ENCODE results near the gene OTOP3. TPM values are rescaled to one million over a fixed set of nuclear protein-coding genes. Genes with fewer than 3 reads are reported as not detected.

OTOP3 gene
- total RNA-seq, 4 donors from 2014 or later = 7.1 to 33.9 (median 24.0) TPM

GRCh38 chr17:74945543-74945942 lies 9.8 kb downstream of the OTOP3 start:
- DNase-seq = no peak
- Histone ChIP-seq H3K27me3 (peaks cover 0 to 43% (median 0%) of the 10 kb centered on the region in 4 donors), H3K36me3 (peaks cover 0 to 11% (median 0%) of the 10 kb centered on the region in 3 donors), H3K4me3 (no peak overlapping the region), H3K27ac (no peak overlapping the region), H3K9me3 (no peaks in the 10 kb centered on the region), H3K4me1 (peaks cover 6 to 41% (median 7%) of the 10 kb centered on the region in 3 donors)
- 39 to 79% methylated on average over 5 to 6 of the region's 6 CpGs for WGBS, 2 donors
- TF ChIP-seq CTCF (IDR thresholded peaks at IDR 0.05) (no peak), POLR2A (IDR thresholded peaks at IDR 0.05) (no peak)
- intact Hi-C loops (cut with DNase I) = no loop called here

GRCh38 chr17:74946641-74947040 lies 10.9 kb downstream of the OTOP3 start:
- no peak for DNase-seq
- H3K4me3 ChIP-seq = no peak overlapping the region

GRCh38 chr17:74947041-74947754 lies 11.5 kb downstream of the OTOP3 start:
- Histone ChIP-seq H3K27me3 (peaks cover 0 to 46% (median 0%) of the 10 kb centered on the region in 4 donors), H3K27ac (no peak overlapping the region), H3K36me3 (peaks cover 0 to 6% (median 0%) of the 10 kb centered on the region in 3 donors), H3K4me1 (peaks cover 14 to 53% (median 15%) of the 10 kb centered on the region in 3 donors), H3K9me3 (no peaks in the 10 kb centered on the region), H3K4me3 (no peak overlapping the region)
- TF ChIP-seq CTCF (IDR thresholded peaks at IDR 0.05) (no peak), POLR2A (IDR thresholded peaks at IDR 0.05) (no peak)
- intact Hi-C loops (cut with DNase I) = no loop called here
- DNase-seq = no peak
- WGBS, 2 donors = 94 to 100% methylated on average over 1 to 8 of the region's 17 CpGs

More at GRCh38 chr17:74946641-74947040, 10.9 kb downstream of the OTOP3 start:
- Histone ChIP-seq H3K9me3 (no peaks in the 10 kb centered on the region), H3K27ac (no peak overlapping the region), H3K27me3 (peaks cover 0 to 46% (median 0%) of the 10 kb centered on the region in 4 donors), H3K36me3 (peaks cover 0 to 8% (median 0%) of the 10 kb centered on the region in 3 donors), H3K4me1 (peaks cover 14 to 52% (median 15%) of the 10 kb centered on the region in 3 donors)
- intact Hi-C loops (cut with DNase I) = no loop called here
- WGBS, 2 donors = 84 to 89% methylated on average over 9 to 12 of the region's 14 CpGs
- TF ChIP-seq CTCF (IDR thresholded peaks at IDR 0.05) = no peak
- no peak for TF ChIP-seq POLR2A (IDR thresholded peaks at IDR 0.05)

GRCh38 chr17:74949455-74950115 lies 13.9 kb downstream of the OTOP3 start:
- Histone ChIP-seq H3K27ac (peak overlapping the region in 3 of 4 donors; percentile 2 to 71 (median 55)), H3K27me3 (peaks cover 0 to 38% (median 0%) of the 10 kb centered on the region in 4 donors), H3K4me1 (peaks cover 10 to 38% (median 14%) of the 10 kb centered on the region in 3 donors), H3K36me3 (peaks cover 0 to 6% (median 0%) of the 10 kb centered on the region in 3 donors), H3K4me3 (no peak overlapping the region), H3K9me3 (no peaks in the 10 kb centered on the region)
- TF ChIP-seq CTCF (IDR thresholded peaks at IDR 0.05) (no peak), POLR2A (IDR thresholded peaks at IDR 0.05) (no peak)
- intact Hi-C loops (cut with DNase I) = loop anchor here (10.0 kb wide), 1 partner anchor 155 kb away; no protein-coding TSS in a partner anchor
- WGBS, 2 donors = 49 to 53% methylated on average over 2 to 3 of the region's 12 CpGs
- no peak for DNase-seq

- H3K27me3 ChIP-seq = peaks cover 0 to 38% (median 0%) of the 10 kb centered on the region in 4 donors
- no peak for TF ChIP-seq POLR2A (IDR thresholded peaks at IDR 0.05)
- no peak for TF ChIP-seq CTCF (IDR thresholded peaks at IDR 0.05)
- no peak overlapping the region for H3K4me3 ChIP-seq
- no peak for DNase-seq
- WGBS, 2 donors = 40% methylated on average over 1 of the region's 8 CpGs; no CpG with 5 or more reads in 1 of the 2 donors
- H3K27ac ChIP-seq = peak overlapping the region; percentile 2 to 71 (median 45)
- H3K4me1 ChIP-seq = peaks cover 10 to 34% (median 14%) of the 10 kb centered on the region in 3 donors
- peaks cover 0 to 6% (median 0%) of the 10 kb centered on the region in 3 donors for H3K36me3 ChIP-seq
- H3K9me3 ChIP-seq = no peaks in the 10 kb centered on the region
- intact Hi-C loops (cut with DNase I) = loop anchor here (10.0 kb wide), 1 partner anchor 155 kb away; no protein-coding TSS in a partner anchor
Observed at GRCh38 chr17:74950207-74950606, 14.5 kb downstream of the OTOP3 start.

Measured in esophagus squamous epithelium (tissue), 5 donors.